GM12878 (cell line): ENCODE data around the gene CBX8. TPM values are rescaled to one million over a fixed set of nuclear protein-coding genes. Genes with fewer than 3 reads are reported as not detected.

Experiments used
- ATAC-seq: fragments of 200-7000 bp; cut with Tn5 transposase; 3 replicates; pipeline ENCODE4 v1.9.1; 2020; ENCODE audit warnings: mild to moderate bottlenecking, moderate library complexity
- BruUV-seq: library from RNA; stranded (reverse); fragments of 400-500 nt; replicated peaks from 2 replicates; lab custom pipeline; 2021; lab: Mats Ljungman, UMichigan
- CTCF ChIA-PET: fragments of 300-600 bp; sonication (Branson Sonifier 250); formaldehyde crosslinking; extraction: SDS; loops from one replicate; lab custom pipeline; 2021; ENCODE audit warnings: inconsistent platforms; lab: Yijun Ruan, JAX
- POLR2A ChIA-PET: fragments of 350-600 bp; formaldehyde crosslinking; extraction: SDS; loops from one replicate; lab custom pipeline; 2021; ENCODE audit warnings: inconsistent platforms; lab: Charles Lee
- RAD21 ChIA-PET: fragments of 300-600 bp; sonication (Branson Sonifier 250); formaldehyde crosslinking; loops from one replicate; lab custom pipeline; 2023; ENCODE audit warnings: antibody characterized with exemption; ENCODE audit not compliant: unreplicated experiment; lab: Charles Lee
- SMC1A ChIA-PET: fragments of 300-600 bp; sonication (Branson Sonifier 250); formaldehyde crosslinking; loops from one replicate; lab custom pipeline; 2023; ENCODE audit not compliant: unreplicated experiment, uncharacterized antibody; lab: Charles Lee
- DNase-seq: peaks from one replicate; pipeline ENCODE4 v3.0.0-alpha.2; 2011; ENCODE audit warnings: low read depth, low spot score
- FAIRE-seq: peaks from 3 replicates; lab custom pipeline; 2011; peaks lifted over from hg19 to GRCh38; lab: Jason Lieb, UNC
- H2AFZ ChIP-seq: 2 replicates; pipeline ENCODE4 v1.6.0; 2011; ENCODE audit warnings: low read depth, low read length, control low read depth; ENCODE audit not compliant: control insufficient read depth
- H3K27ac ChIP-seq: 2 replicates; pipeline ENCODE4 v1.5.1; 2011; ENCODE audit warnings: control low read depth; ENCODE audit not compliant: control insufficient read depth, insufficient read depth
- H3K27me3 ChIP-seq, 2 experiments: replicated peaks in 1 of 2; 2 replicates each; pipeline versions ENCODE4 v1.6.0 to v1.6.1; 2011; ENCODE audit warnings: low read length in 1 of 2; ENCODE audit not compliant: control insufficient read depth in 2 of 2, insufficient read depth in 2 of 2
- H3K36me3 ChIP-seq, 2 experiments: 2 replicates each; pipeline ENCODE4 v1.5.1; 2011; ENCODE audit warnings: low read length in 1 of 2; ENCODE audit not compliant: control insufficient read depth in 2 of 2, insufficient read depth in 2 of 2
- H3K4me1 ChIP-seq: 2 replicates; pipeline ENCODE4 v1.6.1; 2011; ENCODE audit warnings: mild to moderate bottlenecking, low read length, moderate library complexity, mixed read lengths; ENCODE audit not compliant: control insufficient read depth, insufficient read depth
- H3K4me2 ChIP-seq: 2 replicates; pipeline ENCODE4 v1.6.0; 2011; ENCODE audit warnings: control low read depth; ENCODE audit not compliant: control insufficient read depth, insufficient read depth
- H3K4me3 ChIP-seq: fragments of 200-600 bp; sonication (generic); 2 replicates; pipeline ENCODE4 v1.5.1; 2016
- H3K79me2 ChIP-seq: 2 replicates; pipeline ENCODE4 v1.6.0; 2011; ENCODE audit warnings: low read length; ENCODE audit not compliant: control insufficient read depth, insufficient read depth
- H3K9ac ChIP-seq: 2 replicates; pipeline ENCODE4 v1.8.0; 2011; ENCODE audit warnings: low read length, control low read depth, mixed read lengths; ENCODE audit not compliant: control insufficient read depth, insufficient read depth
- H3K9me3 ChIP-seq: replicated peaks from 3 replicates; pipeline ENCODE4 v1.5.1; 2011; ENCODE audit warnings: mild to moderate bottlenecking, low read length; ENCODE audit not compliant: control insufficient read depth, insufficient read depth
- H4K20me1 ChIP-seq: 2 replicates; pipeline ENCODE4 v1.6.0; 2011; ENCODE audit not compliant: control insufficient read depth, insufficient read depth
- CTCF ChIP-seq, 3 experiments: IDR thresholded peaks in 2 of 3; conservative IDR thresholded peaks in 1 of 3; 2 replicates each; pipeline ENCODE4 v1.5.1; 2011; ENCODE audit warnings: low read depth in 3 of 3, low read length in 3 of 3, mild to moderate bottlenecking in 3 of 3, control low read depth in 2 of 3, moderate library complexity in 2 of 3, inconsistent platforms in 1 of 3, mixed read lengths in 1 of 3; ENCODE audit not compliant: control insufficient read depth in 2 of 3, insufficient read depth in 1 of 3; ENCODE audit errors: extremely low read depth in 1 of 3
- E2F8 ChIP-seq: fragments of 450-650 bp; IDR thresholded peaks from 2 replicates; pipeline ENCODE4 v1.6.1; 2018; ENCODE audit warnings: mild to moderate bottlenecking, low read depth, moderate library complexity; ENCODE audit not compliant: partially characterized antibody
- FOS ChIP-seq: IDR thresholded peaks from 3 replicates; pipeline ENCODE4 v1.6.1; 2011; ENCODE audit warnings: borderline replicate concordance; ENCODE audit not compliant: insufficient read length; ENCODE audit errors: extremely low read depth
- HDAC6 ChIP-seq: fragments of 200-600 bp; sonication (generic); IDR thresholded peaks from one replicate; pipeline ENCODE4 v1.8.0; 2017; ENCODE audit warnings: antibody characterized with exemption; ENCODE audit not compliant: unreplicated experiment
- LARP7 ChIP-seq: fragments of 450-650 bp; IDR thresholded peaks from 2 replicates; pipeline ENCODE4 v1.6.1; 2017; ENCODE audit warnings: mild to moderate bottlenecking
- MLLT1 ChIP-seq: fragments of 450-650 bp; IDR thresholded peaks from 2 replicates; pipeline ENCODE4 v1.6.1; 2016; ENCODE audit warnings: mild to moderate bottlenecking
- MXI1 ChIP-seq: fragments of 150-350 bp; IDR thresholded peaks from 2 replicates; pipeline ENCODE4 v1.6.1; 2011; ENCODE audit warnings: low read depth, mild to moderate bottlenecking, inconsistent platforms, low read length, improper control_type of control experiment
- REST ChIP-seq: IDR thresholded peaks from 2 replicates; pipeline ENCODE4 v1.6.1; 2012; ENCODE audit warnings: mild to moderate bottlenecking, low read depth, low read length
- SIX5 ChIP-seq: IDR thresholded peaks from 2 replicates; pipeline ENCODE4 v1.6.1; 2011; ENCODE audit warnings: mild to moderate bottlenecking, low read depth, low read length, moderate library complexity; ENCODE audit not compliant: severe bottlenecking
- SMAD5 ChIP-seq: IDR thresholded peaks from 2 replicates; pipeline ENCODE4 v1.6.1; 2016; ENCODE audit warnings: antibody characterized with exemption, low read depth
- WGBS: methylation state at CpG from one replicate; pipeline ENCODE4 v1.1.6; 2016; ENCODE audit warnings: low lambda C conversion rate; ENCODE audit not compliant: insufficient replicate concordance, insufficient coverage; ENCODE audit errors: missing lambda C conversion rate; 5-methylcytosine and 5-hydroxymethylcytosine counted together
- in situ Hi-C: fragments of 300-500 bp; cut with MboI; formaldehyde crosslinking; loops from 9 replicates; pipeline ENCODE4 v1.14.3; 2018; ENCODE audit warnings: mixed read lengths
- intact Hi-C: fragments of 100-400 bp; cut with micrococcal nuclease; formaldehyde crosslinking; loops from one replicate; pipeline ENCODE4 v1.14.2; 2022; ENCODE audit not compliant: unreplicated experiment
- polyA plus RNA-seq, 11 experiments: library from polyadenylated mRNA; depleted of rRNA in 4 of 11; unstranded in 6 of 11; stranded (reverse) in 5 of 11; fragments of >200 nt; fragmentation: Nextera tagmentation in 4 of 11; fragmentation: Illumina TruSeq in 1 of 11; extraction: Ambion mirVana in 4 of 11; extraction: Trizol in 1 of 11; gene quantifications; 1 replicate in 1 of 11; 2 replicates in 10 of 11; pipeline versions ENCODE4 v1.2.1 to v1.2.3, GENCODE V29; 2011 to 2016; ENCODE audit warnings: inconsistent platforms in 2 of 11, missing spikeins in 2 of 11, low read depth in 1 of 11
- total RNA-seq, 4 experiments: library from RNA; depleted of rRNA in 3 of 4; stranded (reverse); fragments of >200 nt in 3 of 4; fragmentation: Illumina TruSeq in 1 of 4; extraction: Trizol in 1 of 4; gene quantifications; 2 replicates each; pipeline versions ENCODE4 v1.2.1 to v1.2.3, GENCODE V29; 2013 to 2021

The CBX8 gene
- total and polyA plus RNA-seq, 10 of the 15 experiments (the other 5 are each of a cell fraction or from before 2014, with no cell fraction given), result 0.03 to 6.7 (median 1.9) TPM

- ChIA-PET CTCF (interaction anchor here (0.8 to 1.8 kb wide), 4 partner anchors 23 to 131 kb away, joined by 3 to 10 read pairs (median 3); no protein-coding TSS in a partner anchor), RAD21 (interaction anchor here (1.0 to 1.8 kb wide), 3 partner anchors 80 to 126 kb away, joined by 4 to 5 read pairs (median 4); no protein-coding TSS in a partner anchor), SMC1A (interaction anchor here (1.1 to 2.0 kb wide), 2 partner anchors 11 to 127 kb away, joined by 3 to 5 read pairs; no protein-coding TSS in a partner anchor), POLR2A (no interaction called here)
- no peaks in the 10 kb centered on the region for H3K36me3 ChIP-seq
- intact Hi-C loops (loop anchor here (10.0 kb wide), 1 partner anchor 131 kb away; no protein-coding TSS in a partner anchor), in situ Hi-C loops (loop anchor here (5.0 kb wide), 1 partner anchor 37 kb away; no protein-coding TSS in a partner anchor)
- no peak overlapping the region for H2AFZ ChIP-seq
- no peak for FAIRE-seq
- H3K9me3 ChIP-seq, result no peaks in the 10 kb centered on the region; the same call in 2 of the 3 replicates
- no peaks in the 10 kb centered on the region for H3K79me2 ChIP-seq
- no TSS peak for BruUV-seq
- no peak for DNase-seq
- 5% methylated on average over 49 of the region's 89 CpGs for WGBS
- ATAC-seq, result no peak
- H3K27me3 ChIP-seq, result peaks cover 22 to 46% of the 10 kb centered on the region in 2 experiments
- H3K4me3 ChIP-seq, result peak overlapping the region; percentile 23; the same call in 1 of the 2 replicates
- H3K9ac ChIP-seq, result no peak overlapping the region
- H3K4me1 ChIP-seq, result peaks cover 8% of the 10 kb centered on the region
- no peak overlapping the region for H3K27ac ChIP-seq
- peak overlapping the region; percentile 59 for H3K4me2 ChIP-seq
- no peaks in the 10 kb centered on the region for H4K20me1 ChIP-seq
- TF ChIP-seq CTCF (IDR thresholded peaks at IDR 0.05 in 2 of 3, conservative IDR thresholded peaks at IDR 0.05 in 1 of 3; ENCODE audit: control insufficient read depth in 2 of 3, extremely low read depth in 1 of 3, insufficient read depth in 1 of 3, low read depth in 3 of 3, low read length in 3 of 3) (0 out of 6 replicates have a peak, but pooled peaks of 1 of the 3 experiments have one; percentile 6), HDAC6 (peak; percentile 65), E2F8 (no peak), LARP7 (peak; percentile 50; the same call in 1 of the 2 replicates), MLLT1 (no peak), REST (no peak), MXI1 (no peak), SIX5 (no peak), FOS (no peak), SMAD5 (no peak)
These were observed 47.2 kb upstream of the CBX8 start for GRCh38 chr17:79843816-79844800.
